ENCODE measurements around the gene MOSPD3.

MOSPD3 gene

DNA sequence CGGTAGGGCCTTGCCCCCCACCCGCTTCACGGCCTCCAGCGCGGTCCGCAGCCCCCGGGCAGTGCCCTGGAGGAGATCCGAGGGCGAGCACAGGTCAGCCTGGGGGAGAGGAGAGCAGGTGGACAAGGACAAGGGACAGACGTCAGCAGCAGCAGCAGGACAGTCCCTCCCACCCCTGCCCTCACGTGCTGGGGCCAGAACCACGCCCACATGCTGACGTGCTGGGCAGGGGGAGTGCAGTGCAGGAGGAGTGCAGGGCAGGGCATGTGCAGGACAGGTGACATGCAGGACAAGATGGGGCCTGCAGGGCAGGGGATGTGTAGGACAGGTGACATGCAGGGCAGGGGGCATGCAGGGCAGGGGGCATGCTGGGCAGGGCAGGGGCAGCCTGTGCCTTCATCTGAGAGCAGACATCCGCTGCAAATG is 37.1 kb upstream of the MOSPD3 start:
- Mint-ChIP-seq H3K36me3 (ENCODE audit: low read depth) (peaks cover 16% of the 10 kb centered on the region), H3K4me3 (no peak overlapping the region), H3K9me3 (no peaks in the 10 kb centered on the region), H3K27ac (no peak overlapping the region), H3K4me1 (peaks cover 6% of the 10 kb centered on the region), H3K27me3 (ENCODE audit: low read depth) (peaks cover 19% of the 10 kb centered on the region)
- TF ChIP-seq, protein P1, sequence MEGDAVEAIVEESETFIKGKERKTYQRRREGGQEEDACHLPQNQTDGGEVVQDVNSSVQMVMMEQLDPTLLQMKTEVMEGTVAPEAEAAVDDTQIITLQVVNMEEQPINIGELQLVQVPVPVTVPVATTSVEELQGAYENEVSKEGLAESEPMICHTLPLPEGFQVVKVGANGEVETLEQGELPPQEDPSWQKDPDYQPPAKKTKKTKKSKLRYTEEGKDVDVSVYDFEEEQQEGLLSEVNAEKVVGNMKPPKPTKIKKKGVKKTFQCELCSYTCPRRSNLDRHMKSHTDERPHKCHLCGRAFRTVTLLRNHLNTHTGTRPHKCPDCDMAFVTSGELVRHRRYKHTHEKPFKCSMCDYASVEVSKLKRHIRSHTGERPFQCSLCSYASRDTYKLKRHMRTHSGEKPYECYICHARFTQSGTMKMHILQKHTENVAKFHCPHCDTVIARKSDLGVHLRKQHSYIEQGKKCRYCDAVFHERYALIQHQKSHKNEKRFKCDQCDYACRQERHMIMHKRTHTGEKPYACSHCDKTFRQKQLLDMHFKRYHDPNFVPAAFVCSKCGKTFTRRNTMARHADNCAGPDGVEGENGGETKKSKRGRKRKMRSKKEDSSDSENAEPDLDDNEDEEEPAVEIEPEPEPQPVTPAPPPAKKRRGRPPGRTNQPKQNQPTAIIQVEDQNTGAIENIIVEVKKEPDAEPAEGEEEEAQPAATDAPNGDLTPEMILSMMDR (IDR thresholded peaks at IDR 0.05; ENCODE audit: unreplicated experiment in 3 of 3): no peak

DNA sequence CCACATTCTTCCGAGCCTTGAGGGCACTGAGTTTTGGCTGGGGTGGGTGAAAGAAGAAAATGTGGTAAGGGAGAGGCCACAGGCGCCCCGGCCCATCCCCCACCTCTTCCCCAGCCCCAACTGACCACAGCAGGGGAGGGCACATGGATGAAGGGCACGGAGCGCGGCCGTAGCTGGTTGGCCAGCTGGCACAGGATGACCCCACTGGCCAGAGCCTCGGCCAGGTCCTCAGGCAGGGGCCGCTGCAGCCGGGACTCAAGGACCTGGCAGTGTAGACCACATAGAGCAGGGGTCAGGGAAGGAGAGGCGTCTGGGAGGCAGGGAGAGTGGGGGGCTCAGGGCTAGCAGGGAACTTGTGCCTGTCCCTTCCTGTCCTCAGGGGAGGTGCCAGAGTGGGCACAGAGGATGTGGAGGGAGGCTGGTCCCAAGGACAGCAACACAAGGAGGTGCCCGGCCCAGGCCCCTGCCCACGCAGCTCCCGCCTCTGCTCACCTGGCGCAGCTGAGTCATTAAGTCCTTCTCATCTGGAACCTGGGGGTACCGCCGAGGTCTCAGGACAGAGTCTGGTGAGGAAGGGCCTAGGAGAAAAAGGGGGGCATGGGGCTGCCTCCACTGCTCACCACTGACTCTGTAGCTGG is 36.5 kb upstream of the MOSPD3 start:
- Mint-ChIP-seq H3K9me3 (no peaks in the 10 kb centered on the region), H3K36me3 (ENCODE audit: low read depth) (peaks cover 16% of the 10 kb centered on the region), H3K27me3 (ENCODE audit: low read depth) (peaks cover 17% of the 10 kb centered on the region), H3K4me3 (no peak overlapping the region), H3K4me1 (peaks cover 6% of the 10 kb centered on the region), H3K27ac (no peak overlapping the region)
- TF ChIP-seq, protein P1 (IDR thresholded peaks at IDR 0.05; ENCODE audit: unreplicated experiment in 3 of 3): no peak

DNA sequence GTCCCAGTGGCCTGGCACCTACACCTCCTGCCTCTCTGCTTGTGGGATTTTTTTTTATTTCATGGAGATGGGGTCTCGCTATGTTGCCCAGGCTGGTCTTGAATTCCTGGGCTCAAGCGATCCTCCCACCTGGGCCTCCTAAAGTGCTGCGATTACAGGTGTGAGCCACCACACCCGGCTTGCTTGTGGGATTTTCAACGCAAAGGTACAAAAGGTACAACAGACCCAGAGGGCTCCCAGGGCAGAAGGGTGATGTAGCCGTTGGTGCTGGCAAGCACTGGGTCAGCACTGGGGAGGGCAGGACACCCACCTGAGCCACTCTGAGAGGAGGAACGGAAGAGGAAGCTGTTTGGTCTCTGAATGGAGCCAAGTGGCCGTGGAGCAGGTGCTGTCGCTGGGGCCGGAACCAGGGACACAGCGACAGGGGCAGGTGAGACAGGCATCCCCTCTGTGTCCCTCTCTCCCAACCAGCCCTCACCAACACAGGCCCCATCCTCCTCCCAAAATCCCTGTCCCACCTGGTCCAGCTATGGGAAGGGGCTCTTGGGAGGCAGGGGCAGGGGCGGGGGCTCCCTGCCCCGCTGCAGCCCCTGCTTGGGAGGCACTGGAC is 35.9 kb upstream of the MOSPD3 start:
- peaks cover 6% of the 10 kb centered on the region for H3K4me1 Mint-ChIP-seq
- TF ChIP-seq, protein P1 (IDR thresholded peaks at IDR 0.05; ENCODE audit: unreplicated experiment in 3 of 3): no peak
- H3K9me3 Mint-ChIP-seq: no peaks in the 10 kb centered on the region
- H3K4me3 Mint-ChIP-seq: no peak overlapping the region
- H3K27me3 Mint-ChIP-seq (ENCODE audit: low read depth): peaks cover 11% of the 10 kb centered on the region
- peaks cover 16% of the 10 kb centered on the region for H3K36me3 Mint-ChIP-seq (ENCODE audit: low read depth)
- H3K27ac Mint-ChIP-seq: no peak overlapping the region

DNA sequence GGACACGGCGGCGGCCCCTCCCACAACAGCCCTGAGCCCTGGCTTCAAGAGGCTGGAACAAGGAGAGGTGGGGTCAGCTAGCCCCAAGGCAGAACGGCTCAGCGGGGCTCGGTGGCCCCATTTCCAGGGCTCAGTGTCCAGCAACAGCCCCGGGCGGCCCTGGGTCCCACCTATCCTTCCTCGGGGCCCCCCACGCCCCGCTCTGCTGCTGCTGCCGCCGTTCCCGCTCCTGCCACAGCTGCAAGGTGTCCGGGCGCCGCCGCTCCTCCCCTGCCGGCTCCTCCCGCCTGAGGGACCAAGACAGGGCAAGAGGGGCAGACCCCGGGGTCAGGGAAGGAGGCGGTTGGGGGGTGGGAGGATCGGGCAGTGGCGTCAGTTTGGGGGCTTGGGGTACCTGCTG is 35.2 kb upstream of the MOSPD3 start:
- peaks cover 1% of the 10 kb centered on the region for H3K4me1 Mint-ChIP-seq
- H3K4me3 Mint-ChIP-seq: no peak overlapping the region

DNA sequence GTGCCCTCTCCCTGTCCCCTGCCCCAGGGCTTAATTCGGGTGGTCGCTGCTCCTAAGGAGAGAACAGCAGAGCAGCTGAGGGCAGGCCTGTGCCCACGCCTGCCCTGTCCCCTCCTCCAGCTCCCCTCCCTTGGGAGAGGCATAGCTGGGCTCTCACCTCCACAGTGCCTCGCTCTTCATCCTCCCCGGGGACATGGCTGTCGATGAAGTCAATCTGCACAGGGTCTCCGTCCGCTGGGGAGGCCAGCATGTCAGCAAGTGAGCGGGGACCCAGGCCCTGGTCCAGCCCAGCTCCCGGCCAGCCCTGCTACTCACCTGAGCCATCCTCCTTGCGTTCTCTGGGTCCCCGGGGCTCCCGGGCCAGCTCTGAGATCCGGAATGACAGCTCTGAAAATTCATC is 34.8 kb upstream of the MOSPD3 start:
- TF ChIP-seq, protein P1 (IDR thresholded peaks at IDR 0.05; ENCODE audit: unreplicated experiment in 3 of 3): no peak
- Mint-ChIP-seq H3K27me3 (ENCODE audit: low read depth) (peaks cover 1% of the 10 kb centered on the region), H3K4me1 (no peaks in the 10 kb centered on the region), H3K36me3 (ENCODE audit: low read depth) (peaks cover 16% of the 10 kb centered on the region), H3K4me3 (no peak overlapping the region), H3K27ac (no peak overlapping the region), H3K9me3 (no peaks in the 10 kb centered on the region)

More for the DNA sequence above, 35.2 kb upstream of the MOSPD3 start:
- TF ChIP-seq, protein P1 (IDR thresholded peaks at IDR 0.05; ENCODE audit: unreplicated experiment in 3 of 3): no peak
- Mint-ChIP-seq H3K27ac (no peak overlapping the region), H3K27me3 (ENCODE audit: low read depth) (peaks cover 6% of the 10 kb centered on the region), H3K36me3 (ENCODE audit: low read depth) (peaks cover 16% of the 10 kb centered on the region), H3K9me3 (no peaks in the 10 kb centered on the region)

Data from nephron (organoid).